TTC549 (cell line): ENCODE data around the gene GFAP.

ENCODE experiments used
- FAIRE-seq: peaks from 2 replicates; lab custom pipeline; 2012; peaks lifted over from hg19 to GRCh38; lab: Jason Lieb, UNC

The GFAP gene

DNA sequence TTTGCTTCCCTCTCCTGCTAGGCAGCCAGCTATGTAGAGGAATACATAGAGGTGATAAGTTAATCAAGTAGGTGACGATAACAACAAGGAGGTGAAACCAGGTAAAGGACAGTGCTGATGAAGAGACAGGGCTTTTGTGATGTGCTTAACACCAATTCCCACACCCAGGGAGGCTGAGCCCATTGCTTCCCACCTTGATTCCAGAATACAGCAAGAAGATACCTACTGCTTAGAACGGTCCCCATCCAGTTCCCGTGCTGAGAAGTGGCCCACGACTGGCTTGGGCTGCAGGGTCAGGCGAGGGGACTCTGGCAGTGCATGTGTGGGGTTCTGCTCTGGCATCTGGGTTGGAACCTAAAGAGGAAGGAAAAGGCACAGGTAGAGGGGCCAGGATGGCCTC lies 16.1 kb upstream of the GFAP start:
- no peak for FAIRE-seq

DNA sequence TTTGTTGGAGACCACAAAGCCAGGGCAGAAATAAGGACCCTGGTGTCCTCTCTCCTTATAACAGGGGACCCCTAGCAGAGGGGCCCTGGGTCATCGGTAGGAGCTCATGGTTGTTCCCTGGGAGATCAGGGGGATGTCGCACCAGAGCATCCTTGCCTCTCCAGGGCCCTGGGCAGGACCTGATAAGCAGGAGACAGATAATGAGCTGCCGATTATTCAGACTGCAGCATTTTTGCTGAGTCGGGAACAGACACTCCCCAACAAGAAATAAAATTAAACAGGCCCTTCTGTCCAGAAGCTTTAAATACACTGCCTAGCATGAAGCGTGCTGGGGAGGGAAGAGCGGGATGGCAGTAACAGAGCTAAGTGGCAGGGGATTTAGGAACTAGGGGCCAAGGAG lies 15.4 kb upstream of the GFAP start:
- no peak for FAIRE-seq

DNA sequence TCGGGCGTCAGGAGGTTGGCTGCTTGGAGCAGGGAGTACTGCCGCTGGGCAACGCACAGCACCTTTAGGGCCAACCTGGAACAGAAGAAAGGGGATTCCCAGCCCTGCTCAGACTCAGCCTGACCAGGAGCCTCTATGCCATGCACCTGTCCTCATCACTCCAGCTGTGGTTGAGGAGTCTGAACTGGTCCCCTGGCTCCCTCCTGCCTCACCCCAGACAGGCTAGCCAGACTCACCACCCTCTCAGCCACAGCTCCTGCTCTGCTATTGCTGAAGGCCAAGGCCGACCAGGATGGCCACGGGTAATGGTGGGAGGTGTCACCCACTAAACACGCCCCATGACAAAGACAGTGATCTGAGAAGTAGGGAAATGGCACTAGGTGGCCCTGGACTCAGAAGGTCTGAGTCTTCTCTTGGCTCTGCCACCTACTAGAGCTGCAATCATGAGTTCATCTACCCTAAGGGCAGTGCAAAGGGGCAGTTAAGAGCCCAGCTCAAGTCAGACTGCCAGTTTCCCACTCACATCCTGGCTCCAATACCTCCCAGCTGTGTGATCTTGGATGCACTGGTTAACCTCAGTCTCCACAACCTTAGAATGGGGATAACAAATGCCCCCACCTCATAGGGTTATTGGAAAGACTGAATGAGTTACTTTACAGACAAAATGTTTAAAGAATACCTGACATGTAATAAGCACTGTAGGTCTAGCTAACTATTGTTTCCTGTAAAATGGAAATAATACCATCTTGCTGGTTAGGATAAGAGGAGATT lies 13.8 kb upstream of the GFAP start:
- FAIRE-seq = no peak

DNA sequence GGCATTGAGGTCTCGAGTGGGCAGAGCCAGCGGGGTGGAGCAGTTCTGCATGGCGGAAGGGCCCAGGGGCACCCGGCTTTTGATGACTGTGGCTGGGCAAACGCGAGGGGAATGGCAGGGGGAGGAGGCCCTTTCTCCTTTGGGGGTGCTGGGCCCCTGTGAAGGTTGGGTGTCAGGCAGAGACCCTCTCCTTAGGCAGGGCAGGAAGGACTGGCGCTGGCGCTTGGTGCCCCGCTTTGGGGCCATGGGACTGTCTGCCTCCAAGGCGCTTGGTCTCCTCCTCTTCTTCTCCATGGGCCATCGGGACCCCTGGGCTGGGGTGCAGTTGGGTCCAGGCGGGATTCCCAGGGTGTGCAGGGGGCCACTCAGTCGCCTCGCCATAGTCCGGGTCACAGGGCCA lies 12.8 kb upstream of the GFAP start:
- no peak for FAIRE-seq

DNA sequence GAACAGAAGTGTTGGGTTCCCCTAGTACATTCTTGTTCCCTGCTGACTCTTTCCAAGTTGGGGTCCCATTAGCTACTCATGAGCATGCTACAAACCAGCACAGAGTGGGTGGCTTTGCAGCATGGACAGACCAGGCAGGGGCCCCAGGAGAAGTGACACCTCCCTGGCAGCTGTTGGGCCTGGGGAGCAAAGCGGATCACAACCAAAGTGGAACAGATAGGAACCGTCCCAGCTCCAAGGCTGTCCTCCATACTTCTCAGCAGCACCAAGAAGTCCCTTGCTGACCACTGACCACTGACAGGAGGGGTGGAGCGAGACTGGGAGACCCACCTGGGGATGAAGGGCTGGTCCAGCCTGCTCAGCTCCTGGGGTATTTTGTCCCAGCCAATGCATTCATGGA lies 12.4 kb upstream of the GFAP start:
- FAIRE-seq = no peak

DNA sequence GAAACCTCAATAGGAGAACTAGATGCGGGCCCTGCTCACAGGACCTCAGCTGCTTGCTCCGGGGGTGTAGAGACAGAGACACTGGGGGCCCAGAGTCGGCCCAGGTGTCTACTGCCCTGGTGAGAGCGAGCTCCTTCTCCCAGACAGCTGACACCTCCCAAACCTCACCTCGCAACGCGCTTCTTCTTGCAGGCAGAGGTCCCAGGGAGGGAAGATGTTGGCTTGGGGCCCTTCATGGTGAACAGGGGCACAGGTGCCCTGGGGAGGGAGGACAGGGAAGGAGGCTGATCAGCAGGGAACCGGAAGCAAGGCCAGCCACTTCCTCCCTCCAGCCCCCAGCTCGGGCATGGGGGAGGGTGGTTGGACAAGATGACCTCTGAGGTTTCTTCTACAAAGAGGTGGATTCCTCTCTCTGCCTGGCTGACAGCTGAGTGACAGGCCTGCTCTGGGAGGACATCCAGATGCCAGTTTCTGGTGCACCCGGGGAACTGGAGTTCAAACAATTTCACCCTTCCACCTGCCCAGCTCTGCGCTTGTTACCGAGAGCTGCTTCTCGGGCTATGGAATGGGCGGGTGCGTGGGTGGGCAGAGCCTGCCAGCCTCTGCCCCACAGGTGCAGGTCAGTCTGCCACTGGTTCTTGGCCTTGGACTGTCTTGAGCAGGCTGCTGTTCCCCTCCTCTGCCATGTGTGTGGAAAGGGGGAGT lies 11.7 kb upstream of the GFAP start:
- FAIRE-seq = no peak

DNA sequence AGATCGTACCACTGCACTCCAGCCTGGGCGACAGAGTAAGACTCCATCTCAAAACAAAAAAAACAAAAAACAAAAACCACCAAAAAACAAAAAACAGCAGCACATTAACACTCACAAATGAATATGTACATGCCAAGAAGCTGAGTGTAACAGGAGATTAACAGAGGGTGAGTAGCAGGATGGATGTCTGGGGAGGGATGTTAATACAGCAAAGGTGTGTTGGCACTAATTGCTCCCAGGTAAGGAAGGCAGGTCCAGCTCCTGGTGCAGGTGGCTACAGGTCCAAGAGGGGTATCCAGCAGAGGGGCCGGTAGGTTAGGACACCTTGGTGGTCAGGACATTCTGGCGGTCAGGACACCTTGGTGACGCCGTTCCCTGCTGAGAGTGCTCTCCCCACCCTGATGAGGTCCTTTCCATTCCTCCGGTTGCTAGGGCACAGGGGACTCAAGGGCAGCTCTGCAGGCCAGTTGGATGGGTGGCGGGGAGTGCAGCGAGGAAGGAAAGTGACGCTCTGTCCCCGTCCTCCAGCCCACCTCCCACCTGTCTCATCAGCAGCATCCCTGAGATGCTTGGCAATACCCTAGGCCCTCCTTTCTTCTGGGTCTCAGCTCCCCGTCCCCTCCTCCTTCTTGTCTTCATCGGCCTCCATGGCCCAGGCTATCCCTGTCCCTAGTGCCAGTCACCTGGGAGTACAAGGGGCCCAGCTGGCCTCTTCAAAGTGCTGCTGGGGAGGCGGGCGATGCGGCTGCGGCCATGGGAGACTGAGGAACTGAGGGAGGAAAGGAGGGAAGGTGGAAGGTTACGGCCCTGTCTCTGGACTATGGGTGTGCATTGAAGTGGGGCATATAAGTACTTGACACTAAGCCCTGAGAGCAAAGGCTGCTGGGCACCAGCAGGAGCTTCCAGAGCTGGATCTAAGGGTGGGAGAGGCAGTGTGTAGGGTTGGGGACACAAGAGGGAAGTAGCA lies 10.7 kb upstream of the GFAP start:
- no peak for FAIRE-seq

DNA sequence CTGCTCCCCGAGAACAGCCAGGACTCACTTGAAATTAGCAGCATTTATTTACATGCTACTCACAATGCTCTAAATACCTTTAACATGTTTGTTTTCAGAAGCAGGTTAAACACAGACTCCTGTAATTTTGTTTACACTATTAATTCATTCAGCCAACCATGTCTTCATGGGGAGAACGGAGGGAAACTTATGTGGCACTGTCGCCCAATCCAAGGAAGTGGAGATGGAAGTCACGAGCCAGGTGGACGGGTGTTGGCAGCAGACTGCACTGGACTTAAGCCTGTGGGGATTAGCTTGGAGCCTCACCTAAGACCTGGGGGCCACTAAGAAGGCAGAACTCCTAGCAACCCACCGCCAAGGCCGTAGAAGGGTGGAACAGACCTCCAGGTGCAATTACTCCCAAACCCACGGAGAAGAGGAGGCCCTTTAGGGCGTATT lies 8.8 kb upstream of the GFAP start:
- FAIRE-seq = no peak

DNA sequence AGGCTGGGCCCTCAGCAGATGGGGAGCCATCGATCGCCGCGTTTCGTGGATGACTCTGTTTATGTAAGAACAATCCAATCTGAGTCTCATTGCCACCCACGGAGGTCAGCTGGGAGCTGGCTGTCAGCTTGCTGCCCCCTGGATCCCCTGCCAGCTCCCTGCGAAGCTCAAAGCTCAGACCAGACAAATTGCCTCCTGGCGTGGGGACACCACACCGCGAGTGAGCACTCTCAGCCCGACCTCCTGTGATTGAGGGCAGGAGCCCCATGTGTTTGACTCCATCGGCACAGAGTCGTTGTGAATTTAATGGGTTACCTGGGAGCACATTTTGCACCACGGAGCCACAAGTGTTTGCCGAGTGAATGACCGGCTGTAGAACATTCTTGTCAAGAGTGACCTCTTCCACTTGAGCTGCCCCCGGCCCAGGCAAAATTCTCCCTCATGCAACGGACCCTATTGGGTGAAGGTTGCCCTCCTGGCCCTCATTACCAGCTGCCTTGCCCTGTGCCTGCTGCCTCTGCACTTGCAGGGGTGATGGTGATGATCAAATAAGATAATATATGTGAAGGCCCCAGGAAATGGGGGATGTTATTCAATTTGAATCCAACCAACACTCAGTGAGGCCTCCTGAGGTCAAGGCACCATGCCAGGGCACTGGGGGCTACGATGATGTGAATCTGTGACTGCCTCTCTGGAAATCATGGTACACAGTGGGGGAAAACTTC lies 7.6 kb upstream of the GFAP start:
- no peak for FAIRE-seq

DNA sequence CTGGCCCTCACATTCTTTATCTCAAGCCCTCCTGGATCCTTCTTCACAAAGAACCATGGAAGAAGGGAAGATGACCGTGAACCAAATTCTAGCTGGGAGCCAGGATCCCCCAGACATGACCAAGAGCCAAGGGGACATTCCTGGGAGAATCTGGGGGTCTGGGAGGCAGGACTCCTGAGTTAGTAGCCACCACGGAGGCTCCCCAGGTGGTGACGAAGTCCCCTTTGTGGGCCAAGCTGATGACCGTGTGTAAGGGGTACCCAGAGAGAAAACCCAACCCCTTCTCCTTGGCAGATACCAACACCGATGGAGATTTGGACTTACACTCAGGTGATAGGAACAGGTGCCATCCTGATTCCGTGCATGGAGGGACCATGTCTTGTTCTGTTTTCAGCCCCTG lies 6.8 kb upstream of the GFAP start:
- FAIRE-seq = no peak

DNA sequence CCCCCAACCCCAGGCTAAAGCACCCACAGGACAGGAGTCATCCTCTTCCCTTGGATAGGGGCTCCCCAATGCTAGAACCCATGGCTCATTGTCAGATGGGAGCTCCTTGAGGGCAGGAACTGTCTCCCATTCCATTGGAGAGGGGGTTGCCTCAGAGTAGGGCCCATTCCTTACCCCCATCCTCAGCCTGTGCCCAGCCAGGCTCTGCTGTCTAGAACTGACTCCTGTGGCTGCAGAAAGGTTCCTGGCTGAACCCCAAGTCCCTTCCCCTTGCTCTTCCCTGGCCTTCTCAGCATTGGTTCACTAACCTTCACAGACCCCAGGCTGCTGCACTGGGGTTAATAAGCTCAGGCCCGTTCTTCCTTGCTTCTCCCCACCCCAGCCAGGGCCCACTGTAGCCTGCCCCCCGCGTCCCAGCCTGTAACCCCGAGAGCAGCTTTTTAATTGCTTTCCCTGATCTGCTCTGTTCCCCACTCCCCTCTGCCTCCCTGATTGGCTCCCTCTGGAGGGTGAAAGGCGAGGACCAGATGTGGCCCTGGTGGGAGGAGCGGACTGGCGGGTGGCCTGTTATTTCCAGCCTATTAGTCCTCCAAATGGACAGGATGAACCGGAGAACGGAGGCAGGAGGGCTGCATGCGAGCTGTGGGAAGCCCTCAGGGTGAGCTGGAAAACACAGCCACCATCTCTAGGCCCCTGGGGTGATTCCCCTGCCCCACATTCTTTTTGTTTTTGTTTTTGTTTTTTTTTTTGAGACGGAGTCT lies 6.0 kb upstream of the GFAP start:
- FAIRE-seq = no peak

DNA sequence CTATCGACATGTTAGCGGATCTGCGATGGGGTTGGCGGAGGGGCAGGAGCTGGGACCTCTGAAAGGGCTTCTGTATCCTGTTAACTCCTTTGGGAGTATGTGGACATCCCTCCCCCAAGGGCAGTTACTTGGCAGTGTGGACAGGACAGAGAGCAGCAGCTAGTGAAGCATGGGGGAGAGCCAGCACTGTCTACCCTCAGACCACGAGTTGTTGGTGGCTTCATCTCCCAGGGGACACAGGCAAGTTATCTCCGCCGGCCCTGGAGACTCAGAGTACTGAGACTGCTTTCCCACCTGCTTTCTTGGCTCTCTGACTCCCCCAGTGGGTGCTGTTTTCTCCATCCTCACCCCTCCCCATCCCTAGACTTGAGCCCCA lies 5.3 kb upstream of the GFAP start:
- no peak for FAIRE-seq

DNA sequence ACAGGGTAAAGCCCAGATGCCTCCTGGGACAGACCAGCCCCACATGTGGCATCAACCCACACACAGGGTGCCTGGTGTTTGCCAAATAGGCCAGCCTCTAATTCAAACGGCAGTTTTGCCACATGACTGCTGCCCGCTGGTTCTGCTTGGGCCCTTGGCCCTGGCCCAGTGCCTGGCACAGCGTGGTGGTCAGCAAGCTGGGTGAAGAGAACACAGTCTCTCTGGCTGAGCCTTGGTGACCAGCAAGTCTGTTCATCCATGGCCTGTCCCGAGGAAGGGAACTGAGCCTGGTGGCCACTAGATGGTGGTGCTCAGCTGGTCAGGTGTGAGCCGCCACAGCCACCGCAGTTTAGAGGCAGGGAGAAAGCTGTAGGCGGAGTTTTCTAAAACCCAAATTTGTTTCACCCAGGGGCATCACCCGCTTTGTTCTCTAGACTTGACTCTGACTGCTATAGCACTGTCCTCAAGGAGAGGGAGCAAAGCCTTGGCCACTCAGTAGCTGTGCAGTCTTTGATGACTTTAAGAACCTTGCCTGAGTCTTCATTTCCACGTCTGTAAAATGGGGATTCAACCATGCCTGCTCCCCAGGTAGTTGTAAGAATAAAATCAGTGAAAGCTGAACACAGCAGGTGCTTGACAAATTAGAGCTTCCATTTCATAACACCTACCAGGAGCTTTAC lies 4.7 kb upstream of the GFAP start:
- FAIRE-seq = no peak

DNA sequence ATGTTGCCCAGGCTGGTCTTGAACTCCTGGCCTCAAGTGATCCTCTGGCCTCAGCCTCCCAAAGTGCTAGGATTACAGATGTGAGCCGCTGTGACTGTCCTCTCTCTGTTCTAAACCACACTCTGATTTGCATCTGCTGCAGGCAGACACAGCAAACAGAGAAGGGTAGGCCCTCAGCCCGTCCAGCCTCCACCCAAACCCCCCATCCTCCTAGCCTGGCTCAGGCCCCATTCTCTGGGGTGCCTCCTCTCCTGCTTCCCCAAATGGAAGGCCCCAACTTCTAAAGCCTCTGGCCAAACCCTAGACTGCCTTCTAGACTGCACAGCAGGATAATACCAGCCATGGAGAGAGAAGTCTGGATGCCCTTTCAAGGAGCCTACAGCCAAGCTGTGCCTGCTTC lies 4.1 kb upstream of the GFAP start:
- FAIRE-seq = no peak

DNA sequence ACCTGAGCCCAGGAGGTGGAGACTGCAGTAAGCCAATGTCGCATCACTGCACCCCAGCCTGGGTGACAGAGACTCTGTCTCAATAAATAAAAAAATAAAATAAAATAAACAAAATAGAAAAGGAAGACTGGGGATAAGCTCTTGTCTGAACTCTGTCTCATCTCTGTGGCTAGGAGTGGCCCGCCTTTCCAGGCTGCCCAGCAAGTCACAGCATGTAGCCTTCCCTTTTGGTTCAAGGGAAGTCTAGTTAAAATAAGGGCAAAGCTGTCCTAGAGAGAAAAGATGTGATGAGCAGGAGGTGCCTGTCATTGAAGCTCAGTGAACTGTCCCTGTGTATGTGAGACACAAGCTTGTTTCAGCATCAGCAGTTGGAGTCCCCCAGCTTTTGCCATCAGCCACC lies 2.7 kb upstream of the GFAP start:
- FAIRE-seq = no peak

DNA sequence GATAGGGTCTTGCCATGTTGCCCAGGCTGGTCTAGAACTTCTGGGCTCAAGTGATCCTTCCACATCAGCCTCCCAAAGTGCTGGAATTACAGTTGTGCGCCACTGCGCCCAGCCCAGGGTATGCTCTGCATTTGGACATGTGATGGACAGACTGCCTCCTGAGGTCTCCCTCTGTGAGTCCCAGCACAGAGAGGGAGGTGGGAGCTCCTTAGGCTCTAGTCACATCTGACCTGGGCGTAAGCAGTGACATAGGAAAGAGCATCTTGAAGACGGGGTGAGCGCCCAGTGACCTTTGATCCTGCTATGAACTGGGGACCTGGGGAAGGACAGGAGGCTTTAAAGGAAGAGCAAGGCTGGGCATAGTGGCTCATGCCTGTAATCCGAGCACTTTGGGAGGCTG lies 2.2 kb upstream of the GFAP start:
- no peak for FAIRE-seq

DNA sequence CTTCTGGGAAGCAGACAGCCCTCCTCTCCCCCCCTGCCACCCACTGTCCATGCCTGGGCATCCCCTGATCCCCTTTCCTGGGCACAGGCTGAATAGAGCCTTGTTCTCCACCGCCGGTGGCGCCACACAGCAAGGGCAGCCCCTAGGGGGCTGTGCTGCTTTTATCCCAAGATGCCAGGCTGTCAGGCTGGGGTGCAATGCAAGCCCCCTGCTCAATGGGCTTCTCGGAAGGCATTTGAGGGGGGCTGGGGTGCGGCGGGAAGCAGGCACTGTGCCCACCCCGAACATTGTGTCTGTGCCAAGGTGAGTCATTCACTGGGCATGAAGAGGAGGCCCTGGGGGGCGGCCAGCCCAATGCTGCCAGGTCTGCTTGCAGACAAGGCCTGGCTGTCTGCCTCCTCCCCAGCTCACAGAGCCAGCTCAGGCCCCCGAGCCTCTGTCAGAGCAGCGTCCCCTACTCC lies 1.5 kb upstream of the GFAP start:
- FAIRE-seq = no peak

DNA sequence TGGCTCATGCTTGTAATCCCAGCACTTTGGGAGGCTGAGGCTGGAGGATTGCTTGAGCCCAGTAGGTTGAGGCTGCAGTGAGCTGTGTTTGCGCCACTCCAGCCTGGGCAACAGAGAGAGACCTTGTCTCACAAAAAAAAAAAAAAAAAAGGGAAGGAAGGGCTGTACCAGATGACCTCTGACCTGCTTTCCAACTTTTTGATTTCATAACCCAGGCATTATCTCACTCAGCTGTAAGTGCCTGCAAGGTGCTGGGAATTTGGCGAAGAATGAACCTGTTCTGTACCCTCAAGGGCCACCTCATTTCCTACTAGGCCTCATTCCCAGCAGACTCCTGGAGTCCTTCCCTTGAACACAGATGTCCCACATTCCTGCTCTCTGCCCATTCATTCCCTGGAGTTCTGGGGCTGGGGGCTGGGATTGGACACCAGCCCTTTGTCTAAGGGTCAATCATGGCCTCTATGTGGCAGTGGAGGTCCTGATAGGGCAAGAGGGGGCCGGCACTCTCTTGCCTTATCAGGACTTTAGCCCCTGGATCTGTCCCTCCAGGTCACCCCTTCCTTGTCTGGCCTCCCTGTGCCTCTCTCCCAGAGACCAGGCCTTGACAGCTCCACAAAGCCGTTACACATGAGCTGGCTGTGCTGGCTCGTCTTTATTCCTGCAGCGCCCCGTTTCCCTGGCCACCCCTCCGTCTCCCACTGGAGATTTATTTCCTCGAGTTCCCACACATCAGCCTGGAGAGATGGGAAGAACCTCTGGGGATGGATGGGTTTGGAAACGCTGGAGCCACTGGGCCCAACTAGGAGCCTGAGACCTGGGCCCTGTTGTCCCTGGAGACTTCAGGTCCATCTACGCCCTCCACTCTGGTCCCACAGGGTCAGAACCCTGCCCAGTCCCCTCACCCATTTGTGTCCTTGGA lies 821 bp upstream of the GFAP start:
- no peak for FAIRE-seq

DNA sequence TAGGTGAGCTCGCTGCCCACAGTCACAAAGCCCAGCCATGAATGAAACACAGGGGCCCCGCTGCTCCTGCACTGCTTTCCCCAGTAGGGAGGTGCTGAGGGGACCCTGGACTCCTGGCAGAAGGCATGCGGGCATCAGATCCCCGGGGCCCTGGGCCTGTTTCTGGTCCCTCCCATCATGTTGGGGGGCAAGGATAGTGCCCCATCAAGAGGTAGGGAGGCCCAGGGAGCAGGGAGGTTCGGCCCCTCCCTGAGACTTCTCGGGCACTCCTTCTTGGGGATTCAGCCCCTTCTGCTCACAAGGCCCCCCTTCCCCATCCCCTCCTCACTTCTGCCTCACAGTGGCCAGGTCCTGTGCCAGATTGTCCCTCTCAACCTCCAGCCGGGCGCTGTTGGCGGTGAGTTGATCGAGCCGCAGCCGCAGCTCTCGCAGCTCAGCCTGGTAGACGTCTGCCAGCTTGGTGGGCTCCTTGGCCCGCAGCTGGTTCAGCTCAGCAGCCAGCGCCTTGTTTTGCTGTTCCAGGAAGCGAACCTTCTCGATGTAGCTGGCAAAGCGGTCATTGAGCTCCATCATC lies 515 bp downstream of the GFAP start:
- no peak for FAIRE-seq
